SU-DHL-6 (cell line): ENCODE data around the gene ZNF627.

Experiments
- H2AFZ ChIP-seq: fragments of 200-600 bp; sonication (generic); 2 replicates; pipeline ENCODE4 v1.6.1; 2014; ENCODE audit warnings: low read depth, mild to moderate bottlenecking, moderate library complexity, mixed read lengths, antibody characterized with exemption, low read length; ENCODE audit not compliant: severe bottlenecking
- H3F3A ChIP-seq: fragments of 200-600 bp; shearing (Covaris generic); 2 replicates; pipeline ENCODE4 v1.6.0; 2016; ENCODE audit warnings: antibody characterized with exemption, mild to moderate bottlenecking; ENCODE audit not compliant: insufficient read depth
- H3K27ac ChIP-seq: fragments of 200-600 bp; sonication (generic); 2 replicates; pipeline ENCODE4 v1.5.1; 2016; ENCODE audit warnings: low read depth, mild to moderate bottlenecking, low read length, moderate library complexity, mixed read lengths
- H3K27me3 ChIP-seq: fragments of 200-600 bp; sonication (generic), shearing (Covaris generic); 2 replicates; pipeline ENCODE4 v1.6.0; 2014; ENCODE audit warnings: mild to moderate bottlenecking, low read length
- H3K36me3 ChIP-seq: fragments of 200-600 bp; sonication (generic); 2 replicates; pipeline ENCODE4 v1.6.1; 2014; ENCODE audit warnings: mild to moderate bottlenecking, low read length, mixed read lengths
- H3K4me2 ChIP-seq: fragments of 300-600, 200-600 bp; shearing (Covaris generic), sonication (generic); 2 replicates; pipeline ENCODE4 v1.6.0; 2014; ENCODE audit warnings: low read length, low read depth, mild to moderate bottlenecking; ENCODE audit not compliant: poor library complexity, severe bottlenecking
- H3K4me3 ChIP-seq: fragments of 200-600 bp; sonication (generic); 2 replicates; pipeline ENCODE4 v1.5.1; 2014; ENCODE audit warnings: antibody characterized with exemption, low read length, mild to moderate bottlenecking, mixed read lengths; ENCODE audit not compliant: insufficient read depth, poor library complexity, severe bottlenecking
- H3K79me2 ChIP-seq: fragments of 200-600 bp; sonication (generic); 2 replicates; pipeline ENCODE4 v1.6.1; 2014; ENCODE audit warnings: mild to moderate bottlenecking, low read length, moderate library complexity; ENCODE audit not compliant: insufficient read depth
- H3K9ac ChIP-seq: fragments of 200-600 bp; sonication (generic); 2 replicates; pipeline ENCODE4 v1.7.0; 2014; ENCODE audit warnings: mild to moderate bottlenecking, low read length
- H3K9me2 ChIP-seq: fragments of 200-600 bp; sonication (generic); replicated peaks from 2 replicates; pipeline ENCODE4 v1.6.1; 2014; ENCODE audit warnings: low read length; ENCODE audit not compliant: insufficient read depth
- H3K9me3 ChIP-seq: fragments of 200-600 bp; sonication (generic); 2 replicates; pipeline ENCODE4 v1.6.1; 2014; ENCODE audit warnings: low read length, mixed read lengths; ENCODE audit not compliant: insufficient read depth
- H4K20me1 ChIP-seq: fragments of 200-600 bp; sonication (generic); 2 replicates; pipeline ENCODE4 v1.6.1; 2014; ENCODE audit warnings: low read depth, mild to moderate bottlenecking, antibody characterized with exemption, low read length, moderate library complexity, mixed read lengths
- CTCF ChIP-seq: fragments of 200-600 bp; sonication (generic); IDR thresholded peaks from one replicate; pipeline ENCODE4 v1.5.1; 2017; ENCODE audit warnings: antibody characterized with exemption, mild to moderate bottlenecking, low read length, moderate library complexity; ENCODE audit not compliant: insufficient read depth, poor library complexity, severe bottlenecking
- EZH2phosphoT487 ChIP-seq: fragments of 200-600 bp; sonication (generic), shearing (Covaris generic); conservative IDR thresholded peaks from 2 replicates; pipeline ENCODE4 v1.6.1; 2018; ENCODE audit warnings: mild to moderate bottlenecking, antibody characterized with exemption, low read length, moderate library complexity, mixed read lengths

Gene ZNF627

GRCh38 chr19:11576227-11576626 is 21.1 kb upstream of the ZNF627 start:
- Histone ChIP-seq H3K4me2 (no peak overlapping the region), H3F3A (0 out of 2 replicates have a peak, but pooled peaks cover 7% of the 10 kb centered on the region), H2AFZ (no peak overlapping the region), H3K36me3 (no peaks in the 10 kb centered on the region), H3K9me3 (no peaks in the 10 kb centered on the region), H3K9ac (no peak overlapping the region), H3K27me3 (no peaks in the 10 kb centered on the region), H3K4me3 (no peak overlapping the region), H4K20me1 (no peaks in the 10 kb centered on the region), H3K27ac (no peak overlapping the region), H3K79me2 (no peaks in the 10 kb centered on the region), H3K9me2 (no peaks in the 10 kb centered on the region)
- TF ChIP-seq CTCF: no peak
- no peak for TF ChIP-seq EZH2phosphoT487

GRCh38 chr19:11577451-11578257 is 19.6 kb upstream of the ZNF627 start, which contains the start of gene ACP5:
Gene ACP5 (minus strand): TSS chr19:11577645. CDS start chr19:11577317, 328 bp downstream.
- no peak within 1 kb of the TSS for H3K4me2 ChIP-seq

GRCh38 chr19:11578258-11579142 is 18.8 kb upstream of the ZNF627 start:
- no peak overlapping the region for H3K4me3 ChIP-seq
- peak overlapping the region; percentile 35 for H3K4me2 ChIP-seq
- no peaks in the 10 kb centered on the region for H3K27me3 ChIP-seq
- peaks cover 17% of the 10 kb centered on the region for H3F3A ChIP-seq
- H3K36me3 ChIP-seq: no peaks in the 10 kb centered on the region
- no peaks in the 10 kb centered on the region for H4K20me1 ChIP-seq
- H3K79me2 ChIP-seq: no peaks in the 10 kb centered on the region
- no peak overlapping the region for H3K9ac ChIP-seq
- no peak overlapping the region for H3K27ac ChIP-seq
- no peaks in the 10 kb centered on the region for H3K9me3 ChIP-seq
- TF ChIP-seq CTCF (no peak), EZH2phosphoT487 (no peak)
- no peak overlapping the region for H2AFZ ChIP-seq
- H3K9me2 ChIP-seq: no peaks in the 10 kb centered on the region

More at GRCh38 chr19:11577451-11578257, 19.6 kb upstream of the ZNF627 start, which contains the start of gene ACP5:
- H2AFZ ChIP-seq: no peak within 1 kb of the TSS
- H3K9me2 ChIP-seq: no peaks in the 10 kb centered on the region
- no peaks in the 10 kb centered on the region for H3K27me3 ChIP-seq
- no peak within 1 kb of the TSS for H3K4me3 ChIP-seq
- H3K27ac ChIP-seq: no peak within 1 kb of the TSS
- H3K79me2 ChIP-seq: no peaks in the 10 kb centered on the region
- no peak within 1 kb of the TSS for H3K9ac ChIP-seq
- peaks cover 17% of the 10 kb centered on the region for H3F3A ChIP-seq
- no peaks in the 10 kb centered on the region for H3K9me3 ChIP-seq
- H3K36me3 ChIP-seq: no peaks in the 10 kb centered on the region
- TF ChIP-seq CTCF (no peak), EZH2phosphoT487 (no peak)
- no peaks in the 10 kb centered on the region for H4K20me1 ChIP-seq
